ENCODE data around the gene SDK1.

The SDK1 gene

DNA sequence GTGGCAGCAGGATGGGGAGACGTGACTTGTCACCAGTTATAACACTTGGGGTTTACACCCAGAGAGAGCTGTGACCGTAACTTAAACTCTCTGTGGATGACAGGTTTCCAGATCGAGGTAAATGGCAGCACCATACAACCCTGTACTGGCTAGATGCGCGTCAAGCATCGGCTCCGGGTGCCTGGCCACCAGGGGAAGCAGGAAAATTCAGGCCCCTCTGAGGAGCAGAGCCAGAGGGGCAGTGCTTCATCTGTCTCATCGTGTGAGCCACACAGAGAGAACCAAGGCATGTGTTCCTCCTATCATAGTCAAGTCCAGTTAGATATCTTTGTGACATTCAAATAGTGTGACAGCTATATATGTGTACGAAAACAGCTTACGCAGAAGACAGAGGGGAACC lies 728.9 kb downstream of the SDK1 start:
- no peak for DNase-seq

DNA sequence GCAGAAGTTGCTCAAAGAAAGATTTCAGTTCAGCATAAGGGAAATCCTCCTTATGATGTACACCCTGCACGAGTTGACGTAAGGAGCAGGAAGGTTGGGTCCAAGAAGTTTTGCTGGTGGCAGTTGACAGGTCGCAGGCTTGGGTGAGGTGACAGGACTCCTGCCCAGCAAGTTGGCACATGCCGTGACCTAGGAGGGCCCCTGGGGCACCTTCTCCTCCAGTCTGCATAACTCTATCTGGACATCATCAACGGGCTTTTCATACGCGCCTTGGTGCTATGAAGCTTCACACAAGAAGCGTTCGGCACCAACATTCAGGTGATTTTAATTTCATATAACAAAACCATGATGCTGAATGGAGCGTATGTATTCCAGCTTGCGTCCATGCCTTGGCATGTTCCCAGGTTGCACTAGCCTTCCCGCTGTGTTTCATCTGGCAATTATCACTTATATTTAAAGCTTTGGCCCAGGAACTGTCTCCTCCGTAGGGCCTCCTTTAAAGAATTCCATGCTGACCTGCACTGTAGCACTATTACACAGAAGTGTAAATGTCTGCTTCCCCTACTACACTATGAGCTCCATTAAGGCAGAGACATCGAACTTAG lies 729.4 kb downstream of the SDK1 start:
- no peak for DNase-seq

DNA sequence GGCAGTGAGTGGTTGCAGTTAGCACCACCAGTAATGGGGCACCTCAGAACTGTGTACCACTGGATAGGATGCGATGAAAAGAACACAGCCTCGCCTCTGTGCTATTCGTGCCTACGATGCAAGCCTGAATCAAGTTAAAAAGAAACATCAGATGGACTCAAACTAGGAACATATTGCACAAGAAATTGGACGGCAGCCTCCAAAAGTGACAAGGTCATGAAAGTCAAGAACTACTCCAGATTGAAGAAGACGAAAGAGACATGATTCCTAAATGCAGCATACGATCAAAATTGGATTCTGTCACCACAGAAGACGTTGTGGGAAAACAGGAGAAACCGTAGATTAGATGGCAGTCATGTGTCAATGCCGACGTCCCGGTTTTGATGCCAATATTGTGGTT lies 732.9 kb downstream of the SDK1 start:
- DNase-seq = no peak

DNA sequence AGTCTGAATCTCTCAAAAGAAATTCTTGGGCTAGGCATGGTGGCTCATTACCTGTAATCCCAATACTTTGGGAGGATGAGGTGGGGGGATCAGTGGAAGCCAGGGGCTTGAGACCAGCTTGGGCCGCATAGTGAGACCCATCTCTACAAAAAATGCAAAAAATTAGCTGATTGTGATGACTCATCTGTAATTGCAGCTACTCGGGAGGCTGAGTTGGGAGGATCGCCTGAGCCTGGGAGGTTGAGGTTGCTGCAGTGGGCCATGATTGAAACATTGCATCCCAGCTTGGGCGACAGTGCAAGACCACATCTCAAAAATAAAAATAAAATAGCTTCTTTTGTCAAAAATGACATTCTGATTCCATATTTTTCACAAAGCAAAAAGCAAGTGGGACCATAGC lies 736.3 kb downstream of the SDK1 start:
- no peak for DNase-seq

DNA sequence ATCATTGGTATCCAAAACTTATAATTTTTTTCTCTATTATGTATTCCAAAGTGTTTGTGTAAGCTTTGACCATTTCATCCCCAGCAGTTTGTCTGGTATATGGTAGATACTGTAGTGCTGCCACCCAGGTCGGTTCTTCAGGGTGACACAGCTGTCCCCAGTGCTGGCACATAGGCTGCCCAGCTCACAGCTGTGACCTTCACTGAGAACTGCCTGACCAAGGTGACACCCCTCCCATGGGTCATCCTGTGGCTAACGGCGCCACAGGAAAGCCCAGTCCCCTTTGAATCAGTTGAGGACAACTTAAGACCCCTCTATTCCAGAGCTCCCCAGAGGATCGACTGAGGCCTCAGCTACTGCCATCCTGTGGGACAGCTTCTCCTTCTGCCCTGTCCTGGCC lies 736.8 kb downstream of the SDK1 start:
- no peak for DNase-seq

DNA sequence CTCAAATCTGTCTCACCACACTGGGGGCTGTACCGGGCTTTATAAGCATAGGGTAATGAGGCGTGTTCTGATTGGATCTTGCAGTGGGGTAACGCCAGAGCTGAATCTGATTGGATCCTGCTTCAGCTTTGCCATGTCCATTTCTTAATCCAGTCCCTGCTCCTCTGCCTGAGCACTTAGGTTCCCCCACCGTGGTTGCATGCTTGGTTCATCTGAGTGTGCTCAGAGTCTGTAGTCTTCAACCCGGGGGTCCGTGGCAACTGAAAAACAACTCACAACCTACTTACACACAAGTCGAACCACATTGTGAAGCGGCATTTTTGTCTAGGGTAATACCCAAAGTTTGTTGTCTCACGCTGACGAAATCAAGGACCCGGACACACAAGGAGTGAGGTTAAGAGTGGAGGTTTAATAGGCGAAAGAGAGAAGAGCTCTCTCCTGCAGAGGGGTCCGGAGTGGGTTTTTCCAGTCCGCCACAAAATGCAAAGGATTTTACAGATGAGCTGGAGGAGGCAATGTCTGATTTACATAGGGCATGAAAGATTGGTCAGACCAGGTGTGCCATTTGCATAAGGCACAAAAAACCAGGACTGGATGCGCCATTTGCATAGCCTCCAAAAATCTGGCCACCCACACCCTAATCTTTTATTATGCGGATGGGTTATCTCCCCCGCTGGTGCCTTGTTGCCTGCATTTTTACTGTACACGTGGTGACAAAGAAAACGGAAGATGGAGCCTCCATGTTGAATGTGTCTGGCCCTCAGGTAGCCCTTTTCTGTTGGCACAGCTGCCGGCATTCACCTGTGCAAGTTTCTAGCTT lies 739.3 kb downstream of the SDK1 start:
- no peak for DNase-seq

DNA sequence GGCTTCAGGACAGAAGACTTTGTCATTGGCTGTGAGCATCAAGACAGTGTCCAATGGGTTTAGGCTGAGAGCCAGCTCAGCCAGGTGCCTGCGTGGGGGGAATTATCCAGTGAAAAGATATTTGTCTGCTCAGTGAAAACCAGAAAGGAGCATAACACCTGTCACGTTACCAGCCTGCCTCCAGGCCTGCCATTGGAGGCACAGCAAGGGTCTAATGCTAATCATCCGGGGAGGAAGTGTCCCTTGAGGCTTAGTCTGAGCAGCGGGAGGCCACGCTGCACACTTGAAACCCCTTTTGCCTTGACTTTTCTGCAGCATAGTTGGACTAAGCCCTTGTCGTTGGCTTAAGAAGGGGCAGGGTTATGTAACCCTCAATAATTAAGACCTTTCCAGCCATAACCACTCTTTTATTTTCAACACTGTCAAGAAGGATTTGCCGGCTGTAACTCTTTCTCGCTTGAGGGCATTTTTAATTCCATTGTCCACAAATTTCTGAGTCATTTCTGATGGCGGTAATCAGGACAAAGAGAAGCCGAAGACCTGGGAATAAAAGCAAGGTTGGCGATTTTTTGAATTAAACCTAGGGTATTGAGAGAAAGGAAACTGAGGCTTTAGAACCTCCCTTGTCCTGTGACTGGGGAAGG lies 741.5 kb downstream of the SDK1 start:
- DNase-seq = no peak

DNA sequence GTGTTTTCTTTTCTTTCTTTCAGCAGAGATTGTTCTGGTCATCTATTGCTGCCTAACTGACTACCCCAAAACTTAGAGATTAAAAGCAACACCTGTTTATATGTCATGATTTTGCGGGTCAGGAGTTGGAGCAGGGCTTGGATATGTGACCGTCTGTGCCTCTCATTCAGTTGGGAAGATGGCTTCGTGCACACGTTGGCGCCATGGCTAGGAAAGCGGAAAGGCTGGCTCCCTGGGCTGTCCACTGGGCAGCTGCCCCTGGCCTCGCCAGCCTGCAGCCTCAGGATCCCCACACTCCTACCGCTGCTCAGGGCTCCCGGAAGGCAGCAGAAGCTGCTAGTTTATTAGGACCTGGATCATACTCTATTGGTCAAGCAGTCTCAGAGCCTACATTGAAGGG lies 742.9 kb downstream of the SDK1 start:
- DNase-seq = no peak

DNA sequence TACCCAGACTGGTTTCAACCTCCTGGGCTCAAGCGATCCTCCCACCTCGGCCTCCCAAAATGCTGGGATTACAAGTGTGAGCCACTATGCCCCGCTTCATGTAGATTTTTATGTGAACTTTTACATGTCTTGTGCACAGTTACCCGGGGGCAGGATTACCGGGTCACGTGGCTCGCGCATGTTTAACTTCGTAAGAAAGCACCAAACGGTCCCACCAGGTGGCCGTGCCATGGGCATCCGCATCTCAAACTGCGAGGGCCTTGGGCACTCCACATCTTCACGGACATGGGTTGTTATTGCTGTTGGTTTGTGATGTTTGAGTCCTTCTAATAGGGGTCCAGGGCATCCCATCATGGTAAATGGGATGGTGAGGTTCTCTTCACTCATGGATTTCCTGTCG lies 744.4 kb downstream of the SDK1 start:
- no peak for DNase-seq

DNA sequence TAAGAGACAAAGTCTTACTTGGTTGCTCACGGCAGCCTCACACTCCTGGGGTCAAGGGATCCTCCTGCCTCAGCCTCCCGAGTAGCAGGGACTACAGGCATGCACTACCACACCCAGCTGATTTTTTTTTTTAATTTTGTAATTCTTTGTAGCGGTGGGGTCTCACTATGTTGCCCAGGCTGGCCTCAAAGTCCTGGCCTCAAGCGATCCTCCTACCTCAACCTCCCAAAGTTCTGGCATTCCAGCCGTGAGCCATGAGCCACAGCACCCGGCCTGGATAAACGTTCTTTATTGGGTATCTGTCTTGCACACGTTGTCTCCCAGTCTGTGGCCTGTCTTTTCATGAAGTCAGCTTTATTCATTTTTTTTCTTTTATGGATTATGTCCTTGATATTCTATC lies 744.9 kb downstream of the SDK1 start:
- DNase-seq = no peak

DNA sequence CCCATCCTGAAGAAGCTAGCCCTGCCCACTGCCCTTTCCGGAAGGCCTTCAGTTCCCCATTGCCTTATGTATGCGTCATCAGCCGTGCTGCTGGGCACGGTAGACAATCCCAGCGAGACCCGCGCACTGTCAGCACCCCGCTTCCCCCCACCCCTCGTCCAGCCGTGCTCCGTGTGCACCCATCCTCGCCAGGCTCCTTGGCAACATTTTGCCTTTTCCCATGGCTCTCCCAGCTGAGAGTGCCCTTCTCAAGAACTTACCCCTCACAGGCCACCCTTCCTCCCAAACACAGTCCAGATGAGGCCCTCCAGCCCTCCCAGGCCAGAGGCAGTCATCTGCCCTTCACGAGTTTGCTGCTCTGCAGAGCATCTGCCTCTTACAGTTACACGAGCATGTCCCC lies 747.3 kb downstream of the SDK1 start:
- no peak for DNase-seq

DNA sequence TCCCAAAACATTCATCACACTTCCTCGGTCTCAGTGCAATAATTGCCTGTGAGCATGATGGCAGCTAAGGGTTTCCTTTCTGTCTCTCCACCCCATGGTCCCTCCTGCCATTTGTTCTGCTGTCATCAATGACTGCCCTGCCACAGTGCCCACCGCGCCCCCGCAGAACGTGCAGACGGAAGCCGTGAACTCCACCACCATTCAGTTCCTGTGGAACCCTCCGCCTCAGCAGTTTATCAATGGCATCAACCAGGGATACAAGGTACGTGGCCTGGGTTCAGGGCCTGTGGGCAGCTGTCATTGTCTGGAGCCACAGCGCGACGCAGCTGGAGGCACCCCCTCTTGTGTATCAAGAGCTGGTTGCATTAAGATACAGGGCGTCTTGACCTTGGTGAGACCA lies 748.1 kb downstream of the SDK1 start:
- no peak for DNase-seq

DNA sequence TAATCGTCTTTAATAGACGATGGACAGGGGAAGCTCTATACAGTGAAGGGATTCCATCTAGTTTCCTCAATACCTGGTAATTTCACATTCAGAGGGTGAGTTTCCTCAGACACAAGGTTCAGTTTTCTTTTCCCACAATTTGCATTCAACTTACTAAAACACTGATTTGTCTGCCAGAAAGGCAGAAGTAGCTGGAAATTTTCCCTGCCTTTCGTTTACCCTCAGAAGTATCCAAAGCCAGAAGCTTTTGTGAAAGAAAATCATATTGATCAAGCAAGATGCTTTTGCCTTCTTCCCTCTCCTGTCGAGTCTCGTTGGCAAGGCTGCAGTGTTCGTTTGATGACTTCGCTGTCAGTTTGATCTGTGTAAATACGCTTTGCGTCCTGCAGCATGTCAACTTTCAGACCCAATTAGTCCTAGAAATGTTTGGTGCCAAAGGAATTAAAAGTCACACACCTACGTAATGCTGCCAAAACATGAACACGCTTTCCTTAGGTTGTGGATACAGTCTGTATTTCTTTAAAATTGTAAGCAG lies 749.1 kb downstream of the SDK1 start:
- DNase-seq = no peak

DNA sequence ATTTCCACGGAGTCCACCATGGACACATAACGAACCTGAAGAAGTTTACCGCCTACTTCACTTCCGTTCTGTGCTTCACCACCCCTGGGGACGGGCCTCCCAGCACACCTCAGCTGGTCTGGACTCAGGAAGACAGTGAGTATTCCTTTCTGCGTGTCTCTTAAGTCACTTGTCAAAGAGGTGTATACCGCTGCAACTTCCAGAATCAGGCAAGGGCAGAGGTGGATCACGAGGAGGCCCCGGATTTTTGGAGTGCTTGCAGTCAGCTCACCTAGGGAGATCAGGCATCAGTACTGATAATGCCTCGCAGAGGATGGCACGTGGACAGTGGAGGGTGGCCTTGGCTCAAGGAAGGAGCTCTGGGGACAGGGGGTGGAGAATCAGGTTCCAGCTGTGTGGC lies 750.6 kb downstream of the SDK1 start:
- DNase-seq = no peak

DNA sequence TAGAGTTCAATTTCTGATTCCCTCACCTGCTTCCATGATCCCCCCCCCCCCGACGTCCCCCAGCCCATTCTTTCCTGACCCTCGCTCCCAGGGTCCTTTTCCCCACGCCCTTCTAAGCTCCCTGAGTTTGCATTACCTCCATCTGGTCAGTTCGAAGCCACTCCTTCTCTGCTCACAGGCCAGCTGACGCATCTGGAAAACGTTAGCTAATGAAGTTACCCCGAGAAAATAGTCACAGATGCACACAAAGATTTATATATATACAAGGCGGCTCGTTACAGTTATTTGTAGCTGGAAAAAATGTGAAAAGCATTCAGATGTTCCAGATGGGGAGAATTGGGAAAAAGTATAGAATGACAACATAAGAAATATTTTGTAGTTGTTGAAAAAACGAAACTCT lies 751.1 kb downstream of the SDK1 start:
- DNase-seq = no peak

DNA sequence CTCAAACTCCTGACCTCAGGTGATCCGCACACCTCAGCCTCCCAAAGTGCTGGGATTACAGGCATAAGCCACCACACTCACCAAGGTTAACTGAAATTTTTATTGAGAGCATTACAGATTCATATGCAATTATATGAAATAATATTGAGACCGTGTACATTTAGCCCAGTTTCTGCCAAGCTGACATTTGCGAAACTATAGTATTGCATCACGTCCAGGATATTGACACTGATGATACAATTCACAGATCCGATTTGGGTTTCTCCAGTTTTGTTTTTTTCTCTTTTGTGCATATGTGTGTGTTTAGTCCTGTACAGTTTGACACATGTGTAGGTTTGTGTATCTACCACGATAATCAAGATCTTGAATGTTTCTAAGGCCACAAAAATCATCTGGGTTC lies 753.1 kb downstream of the SDK1 start:
- no peak for DNase-seq

DNA sequence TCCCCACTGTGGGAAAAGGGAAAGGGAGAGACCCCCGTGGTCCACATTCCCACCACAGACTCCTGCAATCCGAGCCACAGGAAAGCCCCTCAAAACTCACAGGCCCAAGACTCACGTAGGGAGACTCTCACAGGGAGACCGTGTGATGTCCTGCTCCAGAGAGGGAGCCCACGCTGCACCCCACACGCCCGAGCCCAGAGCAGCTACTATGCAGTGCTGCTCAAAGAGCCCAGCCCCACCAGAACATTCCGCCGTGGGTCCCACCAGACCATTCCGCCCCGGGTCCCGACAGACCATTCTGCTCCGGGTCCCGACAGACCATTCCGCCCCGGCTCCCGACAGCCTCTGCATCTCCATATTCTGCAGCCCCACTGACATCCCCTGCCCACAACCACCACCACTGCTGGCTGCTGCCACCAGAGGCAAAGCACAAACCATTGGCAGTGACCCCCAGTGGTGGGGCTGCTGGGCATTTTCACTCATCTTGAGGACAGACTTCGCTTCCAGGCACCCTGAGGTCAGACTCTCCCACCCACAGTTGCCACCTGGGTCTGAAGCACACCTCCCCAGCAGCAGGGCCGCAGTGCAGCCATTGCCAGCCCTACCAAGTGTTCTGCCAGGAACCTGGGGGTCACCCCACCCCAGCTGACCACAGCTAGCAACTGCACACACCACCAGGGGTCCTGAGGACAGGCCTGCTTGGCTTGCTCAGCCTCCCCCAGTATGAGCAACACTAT lies 755.7 kb downstream of the SDK1 start:
- DNase-seq = no peak

DNA sequence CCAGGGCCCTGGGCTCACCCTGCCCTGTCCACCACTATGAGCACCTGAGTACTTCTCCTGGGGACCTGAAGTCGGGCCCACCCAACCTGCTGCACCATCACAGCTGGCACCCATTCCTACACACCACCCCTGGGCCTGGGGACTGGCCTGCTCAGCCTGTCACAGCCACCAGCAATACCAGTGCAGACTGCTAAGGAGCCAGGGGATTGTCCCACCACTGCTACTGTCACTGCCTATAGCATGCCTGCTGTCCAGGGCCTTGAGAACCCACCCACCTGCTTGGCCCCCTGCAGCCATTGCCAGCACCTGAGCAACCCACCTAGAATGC lies 756.2 kb downstream of the SDK1 start:
- no peak for DNase-seq

DNA sequence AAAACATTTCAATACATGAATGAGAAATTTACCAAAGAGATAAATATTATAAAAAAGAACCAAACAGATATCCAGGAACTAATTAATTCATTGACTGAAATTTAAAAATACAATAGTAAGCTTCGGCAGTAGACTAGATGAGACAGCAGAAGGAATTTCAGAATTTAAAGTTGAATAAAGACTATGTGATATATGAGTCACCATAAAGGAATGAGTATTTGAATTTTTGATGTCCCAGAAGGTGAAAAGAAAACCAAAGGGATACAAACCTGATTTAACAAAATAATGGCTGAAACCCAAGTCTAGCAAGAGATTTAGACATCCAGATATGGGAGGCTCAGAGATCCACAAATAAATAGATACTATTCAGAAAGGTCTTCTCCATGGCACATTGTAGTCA lies 757.1 kb downstream of the SDK1 start:
- no peak for DNase-seq

DNA sequence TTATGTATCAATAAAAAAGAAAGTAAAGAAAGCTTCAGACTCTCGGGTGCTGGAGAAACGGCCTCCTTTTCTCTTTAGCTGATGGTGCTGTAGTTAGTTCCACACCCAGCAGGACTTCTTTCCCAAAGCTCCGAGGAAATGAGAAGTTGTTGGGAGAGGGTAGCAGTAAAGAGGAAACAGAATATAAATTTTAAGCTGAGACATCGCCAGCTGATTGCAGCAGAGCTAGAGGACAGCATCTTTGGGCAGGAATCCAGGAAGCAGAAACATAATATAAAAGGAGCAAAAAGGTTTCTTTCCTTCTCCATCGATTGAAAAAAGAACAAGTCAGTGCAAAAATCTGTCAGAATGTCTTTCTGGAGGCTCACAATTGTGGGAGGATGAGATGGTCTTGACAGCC lies 764.1 kb downstream of the SDK1 start:
- no peak for DNase-seq

DNA sequence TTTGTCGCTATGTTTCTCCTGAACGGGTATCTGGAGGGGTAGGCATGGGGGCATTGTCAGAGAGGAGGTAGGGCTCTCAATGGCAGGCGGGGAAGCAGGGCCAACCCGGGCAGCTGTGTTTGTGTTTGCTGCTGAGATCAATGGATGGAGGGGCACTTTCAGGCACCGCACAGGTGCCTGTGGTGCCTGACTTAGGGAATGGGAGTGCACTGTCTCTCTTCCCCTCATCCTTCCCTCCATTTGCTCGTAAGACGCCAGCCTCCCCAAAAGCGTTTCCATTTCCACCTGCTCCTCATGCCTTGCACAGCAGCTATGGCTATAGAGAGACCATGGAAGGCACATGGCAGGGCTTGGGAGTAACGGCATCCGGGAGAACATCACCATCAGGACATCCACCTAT lies 765.2 kb downstream of the SDK1 start:
- DNase-seq = no peak

DNA sequence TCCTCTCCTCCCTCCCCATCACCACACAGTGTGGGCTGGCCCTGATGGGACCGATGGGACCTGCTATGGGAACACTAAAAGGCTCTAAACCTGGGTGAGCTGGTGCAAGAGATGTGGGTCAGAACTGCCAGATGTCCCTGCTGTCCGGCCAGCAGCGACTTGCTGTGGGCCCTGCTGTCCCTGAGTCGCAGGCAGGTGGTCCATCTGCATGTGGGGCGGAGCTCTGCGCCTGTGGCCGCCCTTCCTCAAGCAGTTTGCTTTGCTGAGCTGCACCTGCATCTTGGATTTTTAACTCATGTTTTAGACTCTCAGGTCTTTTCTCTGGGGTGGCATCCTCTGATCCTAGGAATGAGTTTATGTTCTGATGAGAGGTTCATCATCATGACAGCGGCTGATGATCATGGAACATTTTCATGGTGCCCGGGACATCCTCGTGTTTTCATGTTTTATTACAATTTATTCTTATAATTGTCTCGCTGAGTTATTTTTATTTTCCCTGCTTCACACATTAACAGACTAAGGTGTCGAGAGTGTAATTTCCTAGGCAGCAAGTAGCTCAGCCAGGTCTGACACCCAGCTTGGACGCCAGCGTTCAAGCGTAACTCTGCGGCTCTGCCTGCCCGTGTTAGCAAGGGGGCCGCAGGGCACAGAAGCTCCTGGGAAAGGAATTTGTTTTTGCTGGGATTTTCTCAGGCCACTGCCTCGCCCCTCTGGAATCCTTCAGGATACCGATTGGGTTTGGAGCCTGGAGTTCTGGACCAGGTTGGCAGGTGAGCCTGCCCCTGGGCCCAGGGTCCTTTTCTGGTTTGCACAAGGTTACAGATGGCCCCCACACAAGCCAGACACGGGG lies 765.8 kb downstream of the SDK1 start:
- no peak for DNase-seq

DNA sequence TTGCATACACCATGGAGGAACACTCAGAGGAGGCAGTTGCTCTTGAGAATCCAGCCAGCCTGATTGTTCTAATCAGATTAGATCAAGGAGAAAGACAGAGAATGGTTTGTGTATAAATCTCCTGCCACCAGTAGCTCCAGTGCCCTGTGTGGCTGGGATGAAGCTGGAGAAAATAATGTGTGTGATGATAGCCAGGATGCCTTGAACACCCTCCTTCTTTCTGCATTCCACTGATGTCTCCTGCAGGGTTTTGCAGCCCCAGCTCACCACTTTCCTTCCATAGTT lies 766.4 kb downstream of the SDK1 start:
- DNase-seq = no peak
